Measurements from ENCODE around the gene GRAP2.

Gene GRAP2

DNA sequence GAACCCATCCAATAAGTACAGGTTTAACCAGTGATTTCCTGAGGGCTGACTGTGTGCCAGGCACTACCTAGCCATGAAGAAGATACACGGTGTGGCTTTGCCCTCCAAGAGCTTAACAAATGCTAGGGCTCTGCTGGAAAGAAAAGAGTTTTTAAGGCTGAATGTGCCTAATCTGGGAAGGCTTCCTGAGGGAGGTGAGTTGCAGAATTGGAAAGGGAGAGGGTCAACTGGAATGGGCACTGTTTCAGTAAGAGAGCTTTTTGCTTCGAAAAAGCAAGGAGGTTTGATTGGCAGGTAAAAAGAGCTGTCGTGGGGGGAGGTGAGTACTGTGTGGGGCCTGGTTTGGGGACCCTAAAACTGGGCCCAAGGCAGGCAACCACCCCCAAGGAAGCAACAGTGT is 96.5 kb downstream of the GRAP2 start:
- no peak for DNase-seq

DNA sequence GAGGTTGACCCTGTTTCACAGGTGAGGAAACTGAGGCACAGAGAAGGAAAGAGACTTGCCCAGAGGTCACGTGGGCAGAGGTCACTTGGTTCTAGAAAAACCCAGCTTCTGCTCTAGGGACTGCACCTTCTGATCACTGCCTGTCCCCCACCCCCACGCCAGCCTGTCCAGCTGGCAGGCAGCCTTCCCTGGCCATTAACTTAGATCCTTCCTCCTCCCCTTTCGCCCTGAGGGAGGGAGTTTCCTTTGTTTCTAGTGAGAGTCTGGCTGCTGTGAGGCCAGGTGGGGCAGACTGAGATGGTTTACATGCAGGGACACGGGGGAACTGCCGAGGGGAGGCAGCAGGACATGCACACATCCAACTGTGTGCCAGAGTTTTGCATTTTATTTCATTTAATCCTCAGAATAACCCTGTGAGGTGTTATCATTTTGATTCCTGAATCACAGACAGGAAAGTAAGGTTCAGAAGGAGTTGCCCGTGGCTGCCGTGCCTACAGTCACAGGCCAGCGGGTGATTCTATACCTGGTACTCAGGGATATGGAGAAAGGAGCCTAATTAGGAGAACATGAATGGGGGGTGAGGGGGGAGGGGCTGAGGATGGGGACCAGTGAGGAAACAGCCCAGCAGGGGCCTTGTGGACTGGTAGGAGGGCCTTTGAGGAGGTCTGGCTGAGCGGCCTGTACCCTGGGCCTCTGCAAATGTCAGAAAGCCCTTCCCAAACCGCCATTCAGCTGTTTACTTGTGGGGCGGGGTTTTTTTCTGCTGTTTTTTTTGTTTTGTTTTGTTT is 97.2 kb downstream of the GRAP2 start:
- peak; percentile 80 for DNase-seq

DNA sequence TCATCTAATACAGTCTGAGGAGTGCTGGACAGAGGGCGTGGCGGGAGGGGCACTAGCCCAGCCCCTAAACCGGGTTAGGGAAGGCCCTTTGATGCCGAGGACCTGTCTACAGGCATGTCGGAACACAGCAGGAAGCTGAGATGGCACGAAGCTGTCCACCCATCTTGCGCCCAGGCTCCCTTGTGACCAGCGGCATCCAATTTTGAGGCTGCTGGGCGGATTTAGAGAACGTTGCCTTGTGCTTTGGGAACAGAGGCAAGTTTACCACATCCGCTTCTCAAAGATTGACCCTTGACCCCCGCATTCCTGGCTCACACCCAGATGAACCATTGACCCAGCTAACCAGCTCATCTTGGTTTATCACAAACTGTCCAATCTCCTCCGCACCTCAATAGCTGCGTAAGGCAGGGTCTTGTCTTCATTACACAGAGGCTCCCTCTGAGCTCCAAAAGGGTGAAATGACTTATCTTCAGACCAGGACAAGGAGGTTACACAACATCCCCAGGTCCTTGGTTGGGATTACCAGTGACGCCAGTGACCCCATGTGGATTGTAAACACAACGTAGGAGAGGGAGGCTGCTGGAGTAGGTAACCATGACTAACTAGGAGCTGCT is 98.4 kb downstream of the GRAP2 start:
- peak; percentile 49 for DNase-seq

DNA sequence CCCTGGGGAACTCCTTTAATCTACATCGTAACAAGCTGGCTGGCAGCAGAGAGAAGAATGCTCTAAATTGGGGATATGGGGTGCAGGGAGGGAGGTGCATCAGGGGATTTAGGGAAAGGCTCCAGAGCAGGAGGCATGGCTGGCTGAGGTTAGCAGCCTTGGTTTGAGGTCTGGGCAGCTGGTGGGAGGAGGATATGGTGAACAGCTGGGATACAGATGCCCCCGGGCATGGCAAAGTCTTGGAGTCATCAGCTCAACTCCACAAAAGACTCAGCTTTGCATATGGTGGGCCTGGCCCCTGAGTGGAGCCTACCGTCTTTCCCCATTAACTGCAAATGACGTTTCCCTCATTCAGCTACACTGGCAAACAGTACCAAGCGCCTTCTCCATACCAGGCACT is 99.3 kb downstream of the GRAP2 start:
- DNase-seq: no peak

DNA sequence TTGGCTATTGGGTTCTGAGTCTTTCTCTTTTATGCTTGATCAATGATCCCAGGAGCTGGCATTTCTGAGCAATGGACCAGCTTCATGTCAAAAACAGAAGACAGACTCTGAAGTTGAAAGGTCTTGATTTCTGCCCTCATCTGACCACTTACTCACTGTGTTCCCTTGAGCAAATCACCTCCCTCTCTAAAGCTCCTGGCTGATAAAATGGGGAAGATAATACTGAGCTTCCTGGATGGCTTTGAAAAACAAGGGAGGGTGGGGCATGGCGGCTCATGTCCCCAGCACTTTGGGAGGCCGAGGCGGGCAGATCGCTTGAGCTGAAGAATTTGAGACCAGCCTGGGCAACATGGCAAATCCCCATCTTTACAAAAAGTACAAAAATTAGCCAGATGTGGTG is 100.2 kb downstream of the GRAP2 start:
- DNase-seq: no peak

DNA sequence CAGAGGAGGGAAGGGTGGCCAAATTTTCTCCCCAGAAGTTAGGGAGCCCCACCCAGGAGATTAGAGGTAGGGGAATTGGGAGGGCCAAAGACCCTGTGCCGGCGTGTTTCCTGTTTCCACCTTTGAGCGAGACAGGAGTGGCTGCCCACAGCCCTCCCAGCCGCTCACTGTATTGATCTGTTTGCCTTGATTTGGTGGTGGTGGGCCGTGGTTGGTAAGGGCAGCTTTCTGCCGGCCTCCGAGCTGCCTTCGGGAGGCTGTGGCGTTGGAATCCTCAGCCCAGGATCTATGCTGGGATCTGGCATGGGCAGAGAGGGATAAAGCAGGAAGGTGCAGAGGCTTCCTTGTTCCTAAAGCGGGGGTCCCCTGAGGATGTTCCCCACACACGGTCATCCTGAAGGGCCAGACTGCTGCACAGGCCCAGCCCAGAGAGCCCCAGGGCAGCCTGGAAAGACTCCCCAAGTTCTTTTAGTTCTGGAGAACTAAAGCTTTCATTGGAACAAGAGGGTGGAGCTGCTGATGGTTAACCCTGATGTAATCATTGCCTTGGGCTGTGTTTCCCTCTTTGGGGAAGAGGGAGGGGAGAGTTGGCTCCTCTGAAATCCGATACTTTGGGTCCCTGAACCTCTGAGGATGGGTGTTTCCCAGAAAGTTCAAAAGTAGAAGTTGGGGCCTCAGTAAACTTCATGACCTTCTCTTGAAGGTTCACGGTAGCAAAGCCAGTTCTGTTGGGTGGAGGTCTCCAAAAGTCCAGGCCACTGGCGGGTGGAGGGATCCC is 101.1 kb downstream of the GRAP2 start:
- DNase-seq: no peak

DNA sequence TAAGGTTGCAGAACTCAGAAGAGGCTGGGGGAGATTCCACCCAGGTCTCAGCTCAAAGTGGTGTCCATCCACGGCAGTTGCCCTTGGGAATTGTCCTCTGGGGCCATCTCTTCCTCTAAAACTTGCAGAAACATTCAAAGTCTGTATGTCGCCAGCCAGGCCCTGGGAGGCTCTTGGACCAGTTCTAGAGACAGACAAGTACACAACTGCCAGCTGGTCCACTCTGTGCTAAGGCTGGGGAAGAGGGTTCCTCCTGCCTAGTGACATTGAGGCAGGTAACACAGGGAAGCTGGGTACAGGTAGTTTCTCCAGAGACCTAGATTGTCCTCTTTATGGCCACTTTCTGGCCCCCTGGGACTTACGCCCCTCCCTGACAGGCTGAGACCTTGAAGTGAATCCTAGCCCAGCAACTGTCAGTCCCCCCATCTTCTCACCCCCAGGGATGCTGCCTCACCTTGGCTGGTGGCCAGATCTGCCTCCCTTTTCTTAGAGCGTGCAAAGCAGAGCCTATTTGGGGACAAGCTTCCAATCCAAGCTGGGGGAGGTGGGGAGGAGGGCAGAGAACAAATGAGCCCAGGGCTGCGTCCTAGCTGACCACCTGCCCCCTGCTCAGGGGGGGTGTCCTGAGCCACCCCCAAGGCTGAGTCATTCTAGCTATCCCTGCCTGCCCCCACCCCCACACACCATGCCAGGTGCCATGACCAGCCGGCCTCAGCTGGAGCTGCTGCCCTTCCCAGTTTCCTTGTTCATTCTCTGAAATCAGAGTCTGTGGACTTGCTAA is 102.2 kb downstream of the GRAP2 start:
- peak; percentile 43 for DNase-seq

DNA sequence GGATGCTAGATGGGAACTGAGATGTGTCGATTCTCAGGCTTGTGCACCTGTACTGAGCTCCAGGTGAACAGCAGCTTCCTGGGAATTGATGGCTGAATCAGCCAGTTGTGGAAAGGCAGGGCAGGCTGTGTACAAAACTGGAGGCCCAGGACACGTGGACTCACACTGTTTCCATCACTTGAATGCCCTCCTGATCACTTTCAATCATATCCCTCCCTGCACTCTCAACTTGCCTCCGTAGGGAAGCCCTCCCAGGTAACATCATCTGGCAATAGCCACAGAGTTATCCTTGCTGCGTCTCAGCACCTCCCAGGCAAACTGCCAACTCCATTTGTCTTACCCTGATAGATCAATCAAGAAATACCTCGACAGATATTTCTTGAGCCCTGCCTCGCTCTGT is 104.0 kb downstream of the GRAP2 start:
- no peak for DNase-seq

DNA sequence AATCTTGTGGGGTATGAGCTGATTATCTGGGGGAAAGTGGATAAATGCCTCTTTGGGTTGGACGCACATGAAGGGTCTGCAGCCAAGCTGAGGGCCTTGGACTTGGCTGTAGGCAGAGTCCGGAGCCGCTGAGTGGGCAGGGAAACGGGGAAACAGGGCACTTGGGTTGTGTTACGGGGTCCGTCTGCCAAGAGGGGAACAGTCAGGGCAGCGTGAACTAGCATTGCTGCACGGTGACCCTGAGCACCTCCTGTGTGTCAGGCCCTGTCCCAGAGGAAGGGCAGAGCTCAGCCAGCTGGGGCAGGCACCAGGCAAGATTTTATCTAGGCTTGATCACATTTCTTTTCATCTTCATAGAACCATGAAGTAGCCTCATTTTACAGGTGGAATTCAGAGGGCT is 105.8 kb downstream of the GRAP2 start:
- DNase-seq: peak; percentile 34

DNA sequence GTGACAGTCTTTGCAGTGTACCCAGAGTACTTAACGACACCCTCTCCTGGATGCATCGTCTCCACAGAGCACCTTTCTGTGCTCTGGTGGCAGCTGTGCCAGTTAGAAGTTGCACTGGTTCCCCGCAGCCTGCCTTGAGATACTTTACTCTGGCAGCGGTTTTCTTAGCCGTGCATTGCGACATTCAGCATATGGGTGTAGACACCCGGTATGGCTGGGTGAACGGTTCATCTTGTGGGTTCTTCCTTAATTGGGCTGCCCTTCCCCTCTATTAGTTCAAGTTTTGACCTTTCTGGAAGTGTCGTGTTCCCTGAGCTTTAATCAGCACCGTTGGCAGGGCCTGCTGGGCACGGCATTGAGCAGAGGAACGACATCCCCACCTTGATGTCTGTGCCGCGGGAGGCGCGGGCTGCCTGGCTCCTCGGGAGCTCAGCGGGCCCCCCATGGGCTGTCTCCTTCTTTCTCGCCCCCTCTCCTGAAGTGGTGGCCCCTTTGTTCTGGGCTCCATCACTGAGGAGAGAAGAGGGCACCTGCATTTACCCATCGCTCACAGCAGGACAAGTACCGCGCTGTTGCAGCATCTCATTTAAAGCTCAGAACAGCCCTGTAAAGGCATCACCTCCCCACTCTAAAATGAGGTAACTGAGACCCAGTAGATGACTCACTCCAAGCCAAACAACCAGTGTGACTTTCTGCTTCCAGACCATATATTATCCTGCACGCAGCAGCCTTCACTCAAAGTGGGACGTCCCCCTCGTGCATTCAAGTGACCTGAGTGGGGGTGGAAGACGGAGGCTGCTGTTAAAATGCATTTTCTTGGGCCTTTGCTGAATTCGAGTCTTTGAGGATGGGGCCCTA is 107.2 kb downstream of the GRAP2 start:
- DNase-seq: peak; percentile 24

DNA sequence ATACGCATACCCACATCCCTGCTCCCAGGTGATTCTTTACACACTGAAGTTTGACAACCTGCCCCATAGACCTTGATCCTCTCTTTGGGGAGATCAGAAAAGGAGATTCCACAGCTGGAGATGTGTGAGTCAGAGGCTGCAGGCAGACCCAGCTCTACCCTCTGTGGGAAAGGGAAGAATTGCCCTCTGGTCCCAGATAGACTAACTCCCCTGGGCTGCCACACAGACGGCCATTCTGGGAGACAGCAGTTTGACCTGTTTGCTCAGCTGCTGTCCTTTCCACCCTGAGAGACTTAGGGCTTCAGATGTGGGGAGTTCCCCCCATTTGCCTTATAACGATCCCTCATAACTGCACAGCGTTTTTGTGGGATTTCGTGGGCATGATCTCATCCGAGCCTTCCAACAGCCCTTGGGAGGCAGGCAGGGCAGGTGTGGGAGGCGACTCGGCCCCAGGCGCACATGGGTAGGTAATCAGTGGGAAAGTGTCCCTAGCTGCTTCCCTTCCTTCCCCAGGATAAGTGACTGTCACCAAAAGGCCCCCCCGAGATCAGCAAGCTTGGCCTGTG is 107.9 kb downstream of the GRAP2 start:
- DNase-seq: no peak

DNA sequence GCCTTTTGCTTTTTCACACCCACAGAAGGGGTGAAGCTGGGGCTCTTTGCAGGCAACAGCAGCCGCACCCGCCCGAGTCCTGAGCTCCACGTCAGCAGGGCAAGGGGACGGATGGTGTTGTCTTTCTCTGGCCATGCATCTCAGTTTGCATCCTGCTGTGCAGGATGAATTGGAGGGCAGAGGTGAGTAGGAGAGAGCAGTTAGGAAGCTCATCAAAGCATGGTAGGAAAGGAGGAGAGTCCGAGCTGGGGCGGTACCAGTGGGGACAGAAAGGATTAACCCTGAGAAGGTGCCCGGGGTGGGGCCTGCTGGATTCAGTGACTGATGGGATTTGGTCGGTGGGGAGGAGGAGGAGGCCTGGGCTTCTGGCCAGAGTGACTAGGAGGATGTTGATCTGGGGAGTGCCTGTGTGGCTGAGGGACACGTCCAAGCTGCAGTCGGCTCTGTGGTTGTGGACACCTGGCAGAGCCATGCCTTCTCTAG is 108.4 kb downstream of the GRAP2 start:
- no peak for DNase-seq

DNA sequence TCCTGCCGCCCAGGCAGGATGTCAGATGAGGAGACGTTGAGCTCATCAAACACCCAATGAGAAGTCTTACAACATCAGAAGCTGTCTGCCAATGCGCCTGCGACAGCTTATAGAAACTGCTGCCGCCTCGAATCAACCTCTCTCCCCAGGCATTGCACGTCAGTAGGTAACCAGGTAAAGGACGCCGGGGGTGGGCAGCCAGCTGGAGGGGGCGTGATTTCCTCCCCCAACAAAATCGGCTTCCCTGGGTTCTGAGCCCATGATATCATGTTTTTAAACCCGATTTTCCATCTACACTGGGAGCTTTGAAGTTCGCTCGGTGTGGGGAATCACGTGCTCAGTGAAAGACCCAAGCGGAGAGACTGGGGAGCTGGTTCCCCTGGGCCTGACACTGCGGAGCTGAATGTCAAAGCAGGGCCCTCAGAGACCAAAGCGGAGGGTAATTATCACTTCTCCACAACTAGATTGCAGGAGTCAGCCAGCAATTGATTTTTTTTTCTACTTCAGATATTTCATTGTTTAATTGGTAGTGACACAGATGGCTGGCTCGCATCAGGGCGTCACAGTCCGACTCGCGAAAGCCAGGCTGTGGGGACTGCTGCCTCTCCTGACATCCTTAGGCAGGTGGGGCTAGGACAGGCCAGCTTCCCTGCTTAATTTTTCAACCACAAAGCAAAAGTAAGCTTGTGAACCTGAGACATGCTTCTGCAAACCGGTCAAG is 109.2 kb downstream of the GRAP2 start:
- DNase-seq: no peak

DNA sequence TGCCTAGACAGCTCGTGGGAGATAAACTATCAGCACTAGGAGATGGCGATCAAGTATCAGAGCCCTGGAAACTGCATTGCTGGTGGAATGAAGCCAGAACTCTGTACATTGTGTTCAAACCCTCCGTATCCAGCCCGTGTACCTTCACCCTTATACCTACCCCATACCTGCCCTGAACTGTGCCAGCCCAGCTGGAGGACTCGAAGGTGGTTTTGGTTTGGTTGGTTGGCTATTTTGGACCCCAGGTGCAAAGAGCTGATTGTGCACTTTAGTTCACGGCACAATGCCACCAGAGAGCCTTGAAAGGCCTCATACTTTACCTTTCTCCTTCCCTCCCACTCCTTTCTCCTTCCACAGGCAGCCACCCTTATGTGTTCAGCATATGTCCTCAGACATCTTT is 109.9 kb downstream of the GRAP2 start:
- DNase-seq: no peak

DNA sequence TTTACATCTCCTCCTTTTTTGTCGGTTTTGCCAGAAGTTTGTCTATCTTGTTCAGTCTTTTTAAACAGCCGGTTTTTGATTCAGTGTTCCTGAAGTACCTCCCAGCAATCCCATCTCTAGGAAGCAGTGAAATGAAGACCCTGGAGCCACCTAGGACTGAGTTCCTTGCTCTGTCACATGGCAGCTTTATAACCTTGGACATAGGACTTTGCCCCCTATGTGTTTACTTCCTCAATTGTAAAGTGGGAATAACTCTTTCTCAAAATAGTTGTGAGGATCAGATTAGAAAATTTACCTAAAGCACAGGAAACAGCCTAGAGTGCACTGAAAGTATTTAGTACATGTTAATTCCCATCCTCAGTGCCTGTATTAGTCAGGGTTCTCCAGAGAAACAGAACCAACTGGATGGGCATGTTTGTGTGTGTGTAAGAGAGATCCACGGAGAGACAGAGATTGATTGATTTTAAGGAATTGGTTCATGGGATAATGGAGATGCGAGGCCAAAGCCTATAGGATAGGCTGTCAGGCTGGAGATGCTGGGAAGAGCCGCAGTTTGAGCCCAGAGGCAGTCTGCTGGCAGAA is 113.9 kb downstream of the GRAP2 start:
- no peak for DNase-seq

DNA sequence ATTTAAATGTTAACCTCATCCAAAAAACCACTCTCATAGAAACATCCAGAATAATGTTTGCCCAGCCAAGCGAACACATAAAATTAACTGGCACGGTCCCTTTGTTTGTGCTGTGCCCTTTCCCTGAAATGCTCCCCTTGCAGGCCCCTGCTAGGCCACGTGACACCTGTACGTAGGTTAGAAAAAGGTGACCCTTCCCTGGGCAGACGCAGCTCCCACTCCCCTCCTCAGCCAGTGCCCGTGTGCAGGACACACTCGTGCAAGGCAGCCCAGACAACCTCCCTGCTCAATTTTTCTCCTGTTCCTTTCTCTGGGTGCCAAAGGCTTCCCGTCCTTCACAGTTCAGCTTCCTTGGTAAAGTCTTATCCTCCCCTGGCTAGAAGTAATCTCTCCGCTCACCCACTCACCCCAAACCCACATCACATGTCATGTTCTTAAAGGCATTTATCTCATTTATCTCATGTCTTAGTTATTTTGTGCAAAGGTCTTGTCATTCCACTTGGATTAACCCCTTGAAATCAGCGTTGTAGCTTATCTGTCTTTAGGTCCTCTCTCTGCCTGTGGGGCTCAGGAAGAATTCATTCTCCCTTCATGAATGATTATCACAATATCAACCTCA is 114.6 kb downstream of the GRAP2 start:
- DNase-seq: no peak

DNA sequence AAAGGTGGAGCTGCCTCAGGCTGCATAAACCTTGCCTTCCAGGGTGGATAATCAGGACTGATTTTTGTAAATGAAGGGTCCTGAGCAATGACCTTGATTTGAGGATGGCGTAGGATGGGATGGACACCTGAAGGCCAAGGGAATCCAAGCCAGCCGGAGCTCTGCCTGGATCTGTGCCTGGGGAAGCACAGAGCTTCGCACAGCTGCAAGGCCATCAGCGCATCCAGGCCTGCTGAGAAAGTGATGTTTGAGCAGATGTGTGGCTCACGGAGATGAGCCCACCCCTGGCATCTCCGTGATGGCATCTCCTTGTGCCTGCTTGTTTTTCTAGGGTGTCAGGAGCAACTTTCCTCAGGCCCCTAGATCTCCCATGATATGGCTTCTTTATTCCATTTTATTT is 117.2 kb downstream of the GRAP2 start:
- DNase-seq: no peak

DNA sequence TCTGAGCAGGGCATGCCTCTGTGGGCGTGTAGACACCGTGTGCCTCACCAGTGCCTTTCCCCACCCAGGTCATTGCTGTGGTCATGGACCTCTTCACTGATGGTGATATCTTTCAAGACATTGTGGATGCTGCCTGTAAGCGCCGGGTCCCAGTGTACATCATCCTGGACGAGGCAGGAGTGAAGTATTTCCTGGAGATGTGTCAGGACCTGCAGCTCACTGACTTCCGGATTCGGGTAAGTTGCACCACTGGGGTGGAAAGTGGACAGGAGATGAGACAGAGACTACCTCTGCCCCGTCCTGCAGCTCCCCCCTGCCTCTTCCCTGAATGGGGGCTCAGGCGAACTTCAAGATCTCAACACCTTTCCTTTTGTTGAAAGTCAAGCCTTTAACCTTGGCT is 118.2 kb downstream of the GRAP2 start:
- no peak for DNase-seq

DNA sequence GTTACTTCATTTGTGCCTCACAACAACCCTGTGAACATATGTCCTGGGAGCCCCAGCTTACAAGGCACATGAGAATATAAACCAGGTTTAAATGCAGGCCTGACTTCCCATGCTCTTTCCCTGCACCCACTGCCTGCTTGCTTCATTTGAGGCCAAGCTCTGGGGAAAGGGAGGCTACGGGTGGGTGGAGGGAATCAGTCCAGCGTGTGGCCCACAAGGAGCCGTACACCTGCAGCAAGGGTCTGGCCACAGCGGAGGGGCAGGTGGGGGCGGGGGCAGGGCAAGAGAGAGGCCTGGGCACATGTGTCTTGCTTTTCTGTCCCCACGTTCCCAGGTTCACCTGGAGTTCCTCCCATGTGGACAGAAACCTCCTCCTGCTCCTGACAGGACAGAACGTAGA is 120.1 kb downstream of the GRAP2 start:
- no peak for DNase-seq

DNA sequence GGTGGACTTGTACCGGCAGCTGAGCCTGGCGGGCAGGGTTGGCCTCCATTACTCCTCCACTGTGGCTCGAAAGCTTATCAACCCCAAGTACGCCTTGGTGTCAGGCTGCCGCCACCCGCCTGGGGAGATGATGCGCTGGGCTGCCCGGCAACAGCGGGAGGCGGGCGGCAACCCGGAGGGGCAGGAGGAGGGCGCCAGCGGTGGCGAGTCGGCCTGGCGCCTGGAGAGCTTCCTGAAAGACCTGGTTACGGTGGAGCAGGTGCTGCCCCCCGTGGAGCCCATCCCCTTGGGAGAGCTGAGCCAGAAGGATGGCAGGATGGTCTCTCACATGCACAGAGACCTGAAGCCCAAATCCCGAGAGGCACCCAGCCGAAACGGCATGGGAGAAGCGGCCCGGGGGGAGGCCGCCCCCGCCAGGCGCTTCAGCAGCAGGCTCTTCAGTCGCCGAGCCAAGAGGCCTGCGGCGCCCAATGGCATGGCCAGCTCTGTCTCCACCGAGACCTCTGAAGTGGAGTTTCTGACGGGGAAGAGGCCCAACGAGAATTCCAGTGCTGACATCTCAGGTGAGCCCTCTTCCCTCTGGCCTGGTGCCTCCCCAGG is 120.6 kb downstream of the GRAP2 start:
- DNase-seq: no peak
